ENCODE measurements around the gene USO1. TPM values are rescaled to one million over a fixed set of nuclear protein-coding genes. Genes with fewer than 3 reads are reported as not detected.
A peak's percentile ranks its signal among the peaks of the same experiment; 100 is the strongest.

The USO1 gene
- total RNA-seq (10 to 100 TPM; 39.9 to 41.5 TPM), polyA plus RNA-seq (33.5 TPM)

- peaks cover 48 to 68% (median 61%) of the 10 kb centered on the region in 3 donors for H3K4me1 Mint-ChIP-seq
- H3K36me3 ChIP-seq (ENCODE audit: insufficient read depth, low read length) = no peaks in the 10 kb centered on the region
- peak within 1 kb of the TSS; percentile 93 to 100 (median 98) for H3K4me3 Mint-ChIP-seq
- H3K36me3 Mint-ChIP-seq = peaks cover 0 to 17% (median 0%) of the 10 kb centered on the region in 3 donors
- H3K4me3 ChIP-seq (ENCODE audit: low read length) = peak within 1 kb of the TSS; percentile 69
- H3K27me3 Mint-ChIP-seq = peaks cover 0 to 4% of the 10 kb centered on the region in 2 donors
- ChIA-PET CTCF (interaction anchor here (0.6 to 2.9 kb wide), 31 partner anchors 8 to 1371 kb away, joined by 3 to 50 read pairs (median 4); partner anchors contain the start of genes G3BP2, RCHY1 and THAP6), POLR2A (interaction anchor here (0.5 to 4.8 kb wide), 8 partner anchors 37 to 216 kb away, joined by 4 to 54 read pairs (median 8); partner anchors contain the start of genes CDKL2, G3BP2, NAAA and RCHY1)
- H3K9me3 ChIP-seq (ENCODE audit: low read length) = no peaks in the 10 kb centered on the region
- no peaks in the 10 kb centered on the region for H3K27me3 ChIP-seq (ENCODE audit: insufficient read depth, low read length, poor library complexity, severe bottlenecking)
- peak within 1 kb of the TSS; percentile 94 for H3K27ac ChIP-seq (ENCODE audit: low read depth, low read length)
- H3K4me1 ChIP-seq (ENCODE audit: insufficient read depth, low read length) = peaks cover 37% of the 10 kb centered on the region
- peak within 1 kb of the TSS; percentile 92 to 100 (median 98) for H3K27ac Mint-ChIP-seq
- peaks cover 0 to 2% (median 0%) of the 10 kb centered on the region in 5 donors for H3K9me3 Mint-ChIP-seq
- peak; percentile 98 to 100 (median 99) for DNase-seq
Observed at GRCh38 chr4:75724066-75724866, at the start of gene USO1. Gene USO1 (plus strand): TSS chr4:75724577. CDS start chr4:75724820, 243 bp downstream.

GRCh38 chr4:75675004-75675531 lies 49.3 kb upstream of the USO1 start:
- no peaks in the 10 kb centered on the region for H3K9me3 ChIP-seq (ENCODE audit: low read length)
- Mint-ChIP-seq H3K9me3 (peaks cover 0 to 2% (median 0%) of the 10 kb centered on the region in 5 donors), H3K36me3 (peaks cover 0 to 24% (median 2%) of the 10 kb centered on the region in 3 donors), H3K27me3 (peaks cover 0 to 3% of the 10 kb centered on the region in 2 donors), H3K27ac (peak overlapping the region in 4 of 8 donors; percentile 32 to 57 (median 42)), H3K4me1 (peaks cover 27 to 32% (median 32%) of the 10 kb centered on the region in 3 donors), H3K4me3 (peak overlapping the region in 1 of 7 donors; percentile 34)
- H3K27me3 ChIP-seq (ENCODE audit: insufficient read depth, low read length, poor library complexity, severe bottlenecking) = no peaks in the 10 kb centered on the region
- no peak for DNase-seq
- ChIA-PET POLR2A (no interaction called here), CTCF (interaction anchor here (1.5 to 7.5 kb wide), 2 partner anchors 35 to 49 kb away, joined by 4 to 50 read pairs; partner anchors contain the start of gene USO1)
- H3K36me3 ChIP-seq (ENCODE audit: insufficient read depth, low read length) = no peaks in the 10 kb centered on the region
- H3K4me3 ChIP-seq (ENCODE audit: low read length) = no peak overlapping the region
- peaks cover 28% of the 10 kb centered on the region for H3K4me1 ChIP-seq (ENCODE audit: insufficient read depth, low read length)
- H3K27ac ChIP-seq (ENCODE audit: low read depth, low read length) = no peak overlapping the region

DNA sequence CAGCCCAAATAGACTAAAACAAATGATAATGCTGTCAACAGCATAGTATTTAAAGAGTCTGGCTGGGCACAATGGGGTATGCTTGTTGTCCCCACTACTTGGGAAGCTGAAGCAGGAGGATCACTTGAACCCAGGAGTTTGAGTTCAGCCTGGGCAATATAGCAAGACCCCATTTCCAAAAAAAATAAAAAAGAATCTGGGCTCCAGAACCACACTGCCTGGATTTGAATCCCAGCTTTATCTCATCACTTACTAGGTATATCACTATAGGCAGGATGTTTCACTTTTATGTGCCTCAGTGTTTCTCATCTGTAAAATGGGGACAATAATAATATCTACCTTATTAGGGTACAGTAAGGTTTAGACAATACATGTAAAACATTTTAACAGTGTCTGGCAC lies 45.9 kb upstream of the USO1 start:
- no peaks in the 10 kb centered on the region for H3K36me3 ChIP-seq (ENCODE audit: insufficient read depth, low read length)
- peaks cover 15% of the 10 kb centered on the region for H3K4me1 ChIP-seq (ENCODE audit: insufficient read depth, low read length)
- H3K27me3 ChIP-seq (ENCODE audit: insufficient read depth, low read length, poor library complexity, severe bottlenecking) = no peaks in the 10 kb centered on the region
- H3K27ac ChIP-seq (ENCODE audit: low read depth, low read length) = no peak overlapping the region
- CTCF ChIA-PET = no interaction called here
- H3K9me3 ChIP-seq (ENCODE audit: low read length) = no peaks in the 10 kb centered on the region
- H3K36me3 Mint-ChIP-seq = peaks cover 0 to 3% (median 1%) of the 10 kb centered on the region in 3 donors
- no peak overlapping the region for H3K4me3 Mint-ChIP-seq
- POLR2A ChIA-PET = no interaction called here
- H3K27me3 Mint-ChIP-seq = no peaks in the 10 kb centered on the region
- no peaks in the 10 kb centered on the region for H3K9me3 Mint-ChIP-seq
- no peak overlapping the region for H3K27ac Mint-ChIP-seq
- H3K4me3 ChIP-seq (ENCODE audit: low read length) = no peak overlapping the region
- peaks cover 18 to 27% (median 24%) of the 10 kb centered on the region in 3 donors for H3K4me1 Mint-ChIP-seq
- no peak for DNase-seq

- Mint-ChIP-seq H3K27me3 (no peaks in the 10 kb centered on the region), H3K9me3 (no peaks in the 10 kb centered on the region), H3K4me1 (peaks cover 17 to 27% (median 23%) of the 10 kb centered on the region in 3 donors), H3K4me3 (no peak overlapping the region), H3K27ac (no peak overlapping the region), H3K36me3 (peaks cover 0 to 1% (median 0%) of the 10 kb centered on the region in 3 donors)
- Histone ChIP-seq H3K4me3 (ENCODE audit: low read length) (no peak overlapping the region), H3K27me3 (ENCODE audit: insufficient read depth, low read length, poor library complexity, severe bottlenecking) (no peaks in the 10 kb centered on the region), H3K27ac (ENCODE audit: low read depth, low read length) (no peak overlapping the region), H3K4me1 (ENCODE audit: insufficient read depth, low read length) (peaks cover 13% of the 10 kb centered on the region), H3K36me3 (ENCODE audit: insufficient read depth, low read length) (no peaks in the 10 kb centered on the region), H3K9me3 (ENCODE audit: low read length) (no peaks in the 10 kb centered on the region)
- ChIA-PET CTCF (no interaction called here), POLR2A (no interaction called here)
- DNase-seq = no peak
Observed at GRCh38 chr4:75678965-75679364, 45.4 kb upstream of the USO1 start.

DNA sequence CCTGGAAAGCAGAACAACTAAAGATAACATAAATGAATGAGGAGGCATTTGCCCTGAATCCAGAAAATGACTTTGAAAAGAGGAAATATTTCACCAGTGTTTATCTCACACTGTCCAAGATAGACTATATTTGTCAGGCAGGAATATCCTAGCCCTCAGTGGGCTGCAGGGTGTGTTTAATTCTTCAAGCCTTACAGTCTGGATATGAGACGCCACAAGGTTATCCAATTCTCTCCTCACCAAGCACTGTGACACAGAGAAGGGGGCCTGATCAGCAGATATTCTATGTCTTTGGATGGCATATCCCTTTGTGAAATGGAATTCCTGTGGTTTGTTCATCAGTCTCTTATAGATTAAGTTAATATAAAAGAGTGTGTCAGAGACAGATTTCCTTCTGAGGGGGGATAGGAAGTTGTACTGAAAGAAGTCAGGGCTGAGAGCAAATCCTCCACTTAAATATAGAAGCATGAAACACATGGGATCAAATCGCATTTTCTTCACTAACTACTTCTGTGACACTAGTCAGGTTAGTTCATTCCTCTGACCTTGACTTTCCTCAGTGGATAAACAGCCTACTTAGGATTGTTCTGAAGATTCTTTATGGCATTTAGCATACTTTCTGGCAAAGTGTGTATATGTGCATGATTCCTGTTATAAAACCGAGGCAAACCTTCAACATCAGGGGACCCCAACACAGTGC lies 44.4 kb upstream of the USO1 start:
- DNase-seq = no peak
- H3K4me1 ChIP-seq (ENCODE audit: insufficient read depth, low read length) = peaks cover 9% of the 10 kb centered on the region
- H3K9me3 ChIP-seq (ENCODE audit: low read length) = no peaks in the 10 kb centered on the region
- no peaks in the 10 kb centered on the region for H3K27me3 ChIP-seq (ENCODE audit: insufficient read depth, low read length, poor library complexity, severe bottlenecking)
- Mint-ChIP-seq H3K36me3 (peaks cover 0 to 1% (median 0%) of the 10 kb centered on the region in 3 donors), H3K9me3 (no peaks in the 10 kb centered on the region), H3K4me1 (peaks cover 15 to 23% (median 18%) of the 10 kb centered on the region in 3 donors), H3K27ac (no peak overlapping the region), H3K4me3 (no peak overlapping the region), H3K27me3 (no peaks in the 10 kb centered on the region)
- H3K27ac ChIP-seq (ENCODE audit: low read depth, low read length) = no peak overlapping the region
- CTCF ChIA-PET = no interaction called here
- POLR2A ChIA-PET = no interaction called here
- H3K36me3 ChIP-seq (ENCODE audit: insufficient read depth, low read length) = no peaks in the 10 kb centered on the region
- H3K4me3 ChIP-seq (ENCODE audit: low read length) = no peak overlapping the region

- no peaks in the 10 kb centered on the region for H3K9me3 ChIP-seq (ENCODE audit: low read length)
- peaks cover 35 to 48% (median 39%) of the 10 kb centered on the region in 3 donors for H3K4me1 Mint-ChIP-seq
- H3K36me3 Mint-ChIP-seq = peaks cover 0 to 1% (median 0%) of the 10 kb centered on the region in 3 donors
- peaks cover 24% of the 10 kb centered on the region for H3K4me1 ChIP-seq (ENCODE audit: insufficient read depth, low read length)
- H3K27ac ChIP-seq (ENCODE audit: low read depth, low read length) = no peak overlapping the region
- H3K27me3 ChIP-seq (ENCODE audit: insufficient read depth, low read length, poor library complexity, severe bottlenecking) = no peaks in the 10 kb centered on the region
- H3K9me3 Mint-ChIP-seq = no peaks in the 10 kb centered on the region
- H3K4me3 Mint-ChIP-seq = peak overlapping the region in 2 of 7 donors; percentile 24 to 37
- no peaks in the 10 kb centered on the region for H3K27me3 Mint-ChIP-seq
- ChIA-PET CTCF (interaction anchor here (1.0 to 3.0 kb wide), 5 partner anchors 8 to 165 kb away, joined by 3 to 10 read pairs (median 5); partner anchors contain the start of genes G3BP2 and USO1), POLR2A (interaction anchor here (0.7 to 1.5 kb wide), 2 partner anchors 10 to 29 kb away, joined by 3 to 4 read pairs; no protein-coding TSS in a partner anchor)
- DNase-seq = no peak
- no peak overlapping the region for H3K4me3 ChIP-seq (ENCODE audit: low read length)
- no peaks in the 10 kb centered on the region for H3K36me3 ChIP-seq (ENCODE audit: insufficient read depth, low read length)
- H3K27ac Mint-ChIP-seq = peak overlapping the region in 6 of 8 donors; percentile 67 to 94 (median 86)
Observed at GRCh38 chr4:75683482-75684155, 40.8 kb upstream of the USO1 start.

- H3K4me3 ChIP-seq (ENCODE audit: low read length) = no peak overlapping the region
- peaks cover 24% of the 10 kb centered on the region for H3K4me1 ChIP-seq (ENCODE audit: insufficient read depth, low read length)
- Mint-ChIP-seq H3K4me1 (peaks cover 35 to 48% (median 39%) of the 10 kb centered on the region in 3 donors), H3K36me3 (peaks cover 0 to 3% (median 1%) of the 10 kb centered on the region in 3 donors), H3K9me3 (no peaks in the 10 kb centered on the region), H3K4me3 (peak overlapping the region in 3 of 7 donors; percentile 0 to 19 (median 2)), H3K27me3 (no peaks in the 10 kb centered on the region), H3K27ac (peak overlapping the region in 6 of 8 donors; percentile 15 to 87 (median 74))
- no peaks in the 10 kb centered on the region for H3K27me3 ChIP-seq (ENCODE audit: insufficient read depth, low read length, poor library complexity, severe bottlenecking)
- ChIA-PET POLR2A (no interaction called here), CTCF (interaction anchor here (1.3 kb wide), 2 partner anchors 16 to 37 kb away, joined by 4 read pairs; no protein-coding TSS in a partner anchor)
- H3K36me3 ChIP-seq (ENCODE audit: insufficient read depth, low read length) = no peaks in the 10 kb centered on the region
- no peaks in the 10 kb centered on the region for H3K9me3 ChIP-seq (ENCODE audit: low read length)
- H3K27ac ChIP-seq (ENCODE audit: low read depth, low read length) = no peak overlapping the region
- DNase-seq = no peak
Observed at GRCh38 chr4:75685546-75686189, 38.7 kb upstream of the USO1 start.

Data from CD8-positive, alpha-beta memory T cell (primary cell).